ENCODE results near the gene FRK.

- TF ChIP-seq POLR2A (IDR thresholded peaks at IDR 0.05) (no peak), CTCF (IDR thresholded peaks at IDR 0.05) (no peak)
Measured at GRCh38 chr6:116090251-116090650, 29.6 kb upstream of the FRK start.
